IPS-NIHi11 (cell line): Measurements from ENCODE around the gene LIMS4.
"Not testable (repeated sequence)": the region's sequence is repeated elsewhere in the genome, so short reads cannot be mapped to it uniquely, and the experiment has no call there.

Source experiments
- DNase-seq: peaks from one replicate; pipeline ENCODE4 v3.0.0; 2012; ENCODE audit warnings: mixed read lengths, low spot score

The LIMS4 gene, protein sequence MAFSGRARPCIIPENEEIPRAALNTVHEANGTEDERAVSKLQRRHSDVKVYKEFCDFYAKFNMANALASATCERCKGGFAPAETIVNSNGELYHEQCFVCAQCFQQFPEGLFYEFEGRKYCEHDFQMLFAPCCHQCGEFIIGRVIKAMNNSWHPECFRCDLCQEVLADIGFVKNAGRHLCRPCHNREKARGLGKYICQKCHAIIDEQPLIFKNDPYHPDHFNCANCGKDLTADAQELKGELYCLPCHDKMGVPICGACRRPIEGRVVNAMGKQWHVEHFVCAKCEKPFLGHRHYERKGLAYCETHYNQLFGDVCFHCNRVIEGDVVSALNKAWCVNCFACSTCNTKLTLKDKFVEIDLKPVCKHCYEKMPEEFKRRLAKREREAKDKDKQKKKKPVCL

DNA sequence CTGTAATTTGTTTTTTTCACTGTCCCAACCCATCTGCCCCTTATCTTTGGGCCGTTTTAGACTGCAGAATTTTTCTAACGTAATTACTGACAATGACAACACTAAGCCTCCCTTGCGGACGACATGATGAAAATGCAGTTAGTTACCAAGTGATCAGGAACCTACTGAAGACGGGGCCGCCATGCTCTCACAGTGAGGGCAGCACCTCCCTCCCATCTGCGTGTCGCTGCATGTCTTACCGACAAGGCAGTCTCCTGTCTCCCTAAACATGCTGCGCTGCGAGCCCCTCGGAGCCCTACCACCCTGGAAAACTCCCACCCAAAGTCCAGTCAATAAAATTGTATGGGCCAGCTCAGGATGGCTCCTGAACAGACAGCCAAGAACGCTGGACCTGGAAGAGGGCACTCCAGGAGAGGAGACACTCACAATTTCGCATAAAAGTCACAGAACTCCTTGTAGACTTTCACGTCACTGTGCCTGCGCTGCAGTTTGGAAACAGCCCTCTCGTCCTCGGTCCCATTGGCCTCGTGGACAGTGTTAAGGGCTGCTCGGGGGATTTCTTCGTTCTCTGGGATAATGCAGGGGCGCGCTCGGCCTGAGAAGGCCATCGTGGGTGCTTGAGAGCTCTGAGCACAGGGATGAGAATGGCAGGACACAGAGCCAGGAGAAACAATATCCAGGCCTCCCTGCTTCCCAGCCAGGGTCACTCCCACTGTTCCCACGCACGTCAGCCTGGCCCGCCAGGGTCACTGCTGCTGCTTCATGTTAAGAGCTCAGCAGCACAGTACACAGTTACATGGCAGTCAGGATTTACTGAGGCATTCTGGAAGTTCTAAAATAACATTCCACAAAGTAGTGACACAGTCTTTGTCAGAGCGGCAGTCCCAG lies at the start of gene LIMS4:
LIMS4 (minus strand) TSS at position 646 of the 888 bp plus-strand sequence; CDS start at position 608, 38 bp downstream.
- not testable (repeated sequence) for DNase-seq

DNA sequence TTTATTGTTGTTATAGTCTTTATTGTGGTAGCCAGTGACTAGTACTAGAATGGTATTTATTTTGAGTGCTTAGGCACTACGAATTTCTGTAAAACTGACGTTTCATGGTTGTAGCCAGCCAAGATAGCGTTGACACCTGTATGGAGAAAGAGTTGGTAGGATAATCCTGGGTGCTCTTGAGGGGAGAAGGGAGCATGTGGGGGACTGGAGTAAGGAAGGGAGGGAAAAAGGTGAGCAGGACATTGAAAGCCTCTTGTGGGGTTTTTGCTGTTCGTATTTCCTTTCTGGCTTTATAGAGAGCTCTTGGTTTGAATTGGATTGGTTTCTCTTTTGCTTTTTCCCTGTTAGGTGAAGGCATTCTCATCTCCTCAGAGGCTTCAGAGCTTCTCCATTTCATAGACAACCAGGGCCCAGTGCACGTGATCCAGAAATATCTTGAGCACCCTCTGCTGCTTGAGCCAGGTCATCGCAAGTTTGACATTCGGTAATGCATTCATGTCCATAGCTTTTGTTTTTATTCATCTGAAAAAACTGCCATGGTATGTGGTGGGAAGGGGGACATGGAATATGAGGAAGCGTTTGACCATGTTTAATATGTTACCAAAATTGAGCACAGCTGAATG lies 27.2 kb upstream of the LIMS4 start:
- not testable (repeated sequence) for DNase-seq

DNA sequence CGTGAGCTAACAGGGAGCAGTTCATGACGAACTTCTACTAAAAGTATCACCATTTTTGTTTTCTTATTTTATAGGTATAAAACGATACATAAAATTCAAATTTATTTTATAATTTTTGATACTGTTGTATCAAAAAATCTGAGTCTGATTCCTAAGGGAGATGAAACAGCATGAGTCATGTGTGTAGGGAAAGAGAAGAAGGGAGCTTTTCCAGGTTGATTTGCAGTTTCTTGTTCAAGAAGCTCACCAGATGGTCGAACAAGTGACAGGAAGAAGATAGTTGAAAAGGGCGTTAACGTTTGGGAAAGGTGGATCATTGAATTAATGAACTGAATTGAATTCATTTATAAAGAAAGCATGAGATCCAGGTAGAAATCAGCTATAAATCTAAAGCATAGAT lies 23.4 kb upstream of the LIMS4 start:
- not testable (repeated sequence) for DNase-seq

DNA sequence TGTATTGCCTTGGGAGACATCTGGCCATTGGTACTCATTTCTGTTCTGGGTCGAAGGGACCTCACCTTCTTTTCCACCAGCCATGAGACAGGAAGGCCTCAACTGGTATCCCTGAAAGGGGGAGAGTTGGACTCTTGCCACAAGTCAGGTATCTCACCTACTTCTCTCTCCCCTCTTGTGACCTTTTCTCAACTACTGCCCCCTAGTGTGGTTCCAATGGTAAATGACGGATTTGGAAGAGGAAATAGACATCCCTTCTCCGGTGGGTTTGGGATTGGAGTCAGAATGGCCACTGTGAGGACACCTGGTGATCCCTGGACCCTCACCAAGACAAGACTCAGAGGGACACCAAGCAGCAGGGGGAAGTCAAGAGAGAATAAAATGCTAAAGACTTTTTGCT lies 21.9 kb upstream of the LIMS4 start:
- not testable (repeated sequence) for DNase-seq

DNA sequence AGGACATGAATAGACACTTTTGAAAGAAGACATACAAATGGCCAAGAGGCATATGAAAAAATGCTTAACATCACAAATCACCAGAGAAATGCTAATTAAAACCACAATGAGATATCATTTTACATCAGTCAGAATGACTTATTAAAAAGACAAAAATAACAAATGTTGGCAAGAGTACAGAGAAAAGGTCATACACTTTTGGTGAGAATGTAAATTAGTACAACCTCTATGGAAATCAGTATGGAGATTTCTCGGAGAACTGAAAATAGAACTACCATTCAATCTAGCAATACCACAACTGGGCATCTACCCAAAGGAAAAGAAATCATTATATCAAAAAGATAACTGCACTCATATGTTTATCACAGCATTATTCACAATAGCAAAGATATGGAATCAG lies 16.4 kb upstream of the LIMS4 start:
- DNase-seq: not testable (repeated sequence)

- not testable (repeated sequence) for DNase-seq
Observed at GRCh38 chr2:110482697-110483096, 10.1 kb upstream of the LIMS4 start.

DNA sequence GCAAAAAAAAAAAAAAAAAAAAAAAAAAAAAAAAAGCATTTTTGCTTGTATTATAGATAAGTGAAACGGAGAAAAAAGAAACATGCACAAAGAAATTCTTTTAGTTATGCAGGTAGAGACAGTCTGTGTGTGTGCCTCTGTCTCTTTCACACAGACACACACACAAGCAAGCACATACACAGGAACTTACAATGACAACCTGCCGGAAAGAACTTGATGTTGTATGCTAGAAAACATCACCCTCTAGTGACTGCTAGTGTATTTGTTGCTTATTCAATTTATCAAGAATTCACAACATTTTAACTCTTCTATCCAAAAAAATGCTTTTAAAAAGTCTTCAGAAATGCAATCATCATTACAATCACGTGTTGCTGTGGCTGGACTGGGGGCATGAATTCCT lies 8.6 kb upstream of the LIMS4 start:
- not testable (repeated sequence) for DNase-seq

- DNase-seq: not testable (repeated sequence)
Observed at GRCh38 chr2:110480084-110480483, 7.5 kb upstream of the LIMS4 start.

- not testable (repeated sequence) for DNase-seq
Observed at GRCh38 chr2:110477370-110477769, 4.8 kb upstream of the LIMS4 start.

- not testable (repeated sequence) for DNase-seq
Observed at GRCh38 chr2:110476952-110477351, 4.3 kb upstream of the LIMS4 start.

DNA sequence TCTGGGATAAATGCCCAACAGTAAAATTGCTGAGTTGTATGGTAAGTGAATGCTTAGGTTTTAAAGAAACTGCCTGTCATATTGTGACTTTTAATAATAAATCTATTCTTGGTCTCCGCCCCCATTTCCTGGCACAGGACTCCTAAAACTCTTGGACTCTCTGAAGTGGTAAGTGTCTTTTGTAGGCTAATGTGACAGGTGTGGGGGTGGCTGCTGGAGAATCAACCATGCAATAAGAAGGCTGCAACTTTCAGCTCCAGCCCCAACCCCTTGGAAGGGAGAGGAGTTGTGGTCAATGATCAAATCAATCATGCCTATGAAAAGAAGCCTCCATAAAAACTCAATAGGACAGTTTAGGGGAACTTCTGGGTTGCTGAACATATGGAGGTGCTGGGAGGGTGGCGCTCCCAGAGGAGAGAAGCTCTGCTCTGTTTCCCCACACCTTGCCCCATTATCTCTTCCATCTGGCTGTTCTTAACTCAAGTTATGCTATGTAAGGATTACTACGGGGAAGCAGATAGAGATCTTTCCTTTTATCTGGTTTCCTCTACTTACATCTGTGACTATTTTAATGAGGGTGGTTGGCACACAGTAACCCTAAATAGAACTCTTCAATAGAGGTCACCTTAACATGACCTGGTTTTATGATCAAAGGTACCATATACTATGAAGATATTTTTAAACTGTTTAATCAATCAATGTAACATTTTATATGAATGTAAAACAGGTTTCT lies 3.2 kb upstream of the LIMS4 start:
- not testable (repeated sequence) for DNase-seq

DNA sequence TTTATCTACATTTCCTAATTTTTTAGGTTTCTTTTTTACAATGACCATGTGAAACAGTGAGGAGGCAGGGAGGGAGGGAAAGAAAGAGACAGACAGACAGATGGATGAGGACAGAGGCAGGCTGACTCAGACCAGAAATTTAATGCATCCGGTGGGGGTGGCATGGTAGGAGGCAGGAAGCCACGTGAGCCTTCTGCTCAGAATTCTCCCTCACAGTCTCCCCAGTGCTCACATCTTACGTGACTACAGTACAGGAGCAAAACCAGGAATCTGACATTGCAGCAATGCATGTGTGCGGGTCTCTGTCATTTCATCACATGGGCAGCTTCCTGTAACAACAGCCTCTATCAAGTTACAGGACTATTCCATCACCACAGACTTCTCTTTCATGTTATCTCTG lies 2.3 kb upstream of the LIMS4 start:
- DNase-seq: not testable (repeated sequence)

- not testable (repeated sequence) for DNase-seq
Observed at GRCh38 chr2:110473059-110473358, 393 bp upstream of the LIMS4 start.

DNA sequence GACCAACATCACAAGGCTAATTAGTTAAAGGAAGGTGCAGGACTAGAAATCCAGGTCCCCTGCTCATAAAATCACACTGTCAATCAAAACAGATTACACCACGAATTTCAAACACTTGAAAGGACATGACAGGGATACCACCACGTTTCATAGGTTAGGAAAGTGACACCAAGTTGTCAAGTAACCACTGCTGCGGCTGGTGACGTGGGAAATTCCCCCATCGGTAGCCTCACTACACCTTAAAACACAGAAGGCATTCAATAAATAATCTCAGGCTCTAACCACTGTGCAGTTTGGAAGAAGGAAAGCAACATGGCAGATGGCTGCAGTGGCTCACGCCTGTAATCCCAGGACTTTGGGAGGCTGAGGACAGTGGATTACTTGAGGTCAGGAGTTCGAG lies 3.7 kb downstream of the LIMS4 start:
- DNase-seq: not testable (repeated sequence)

DNA sequence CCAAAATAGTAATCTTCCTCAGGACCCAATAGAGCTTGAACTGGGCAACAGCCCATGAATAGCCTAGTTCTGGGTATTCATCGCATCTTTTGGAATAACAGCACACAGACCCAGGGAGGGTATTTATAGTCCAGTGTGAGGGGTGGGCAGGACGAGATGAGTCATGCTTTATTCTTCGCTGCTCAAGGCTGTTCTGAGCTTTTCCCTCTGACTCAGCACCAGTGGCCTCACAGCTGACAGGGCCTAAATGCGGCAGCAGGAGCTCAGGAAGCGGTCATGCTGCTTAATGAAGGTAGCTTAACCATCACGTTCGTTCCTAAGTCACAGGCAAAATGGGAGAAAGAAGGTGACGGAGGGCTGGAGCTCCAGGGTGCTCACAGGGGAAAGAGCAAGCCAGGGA lies 7.3 kb downstream of the LIMS4 start:
- not testable (repeated sequence) for DNase-seq

- not testable (repeated sequence) for DNase-seq
Observed at GRCh38 chr2:110462458-110462857, 10.2 kb downstream of the LIMS4 start.

GRCh38 chr2:110460318-110460717 lies 12.3 kb downstream of the LIMS4 start:
- DNase-seq: not testable (repeated sequence)

DNA sequence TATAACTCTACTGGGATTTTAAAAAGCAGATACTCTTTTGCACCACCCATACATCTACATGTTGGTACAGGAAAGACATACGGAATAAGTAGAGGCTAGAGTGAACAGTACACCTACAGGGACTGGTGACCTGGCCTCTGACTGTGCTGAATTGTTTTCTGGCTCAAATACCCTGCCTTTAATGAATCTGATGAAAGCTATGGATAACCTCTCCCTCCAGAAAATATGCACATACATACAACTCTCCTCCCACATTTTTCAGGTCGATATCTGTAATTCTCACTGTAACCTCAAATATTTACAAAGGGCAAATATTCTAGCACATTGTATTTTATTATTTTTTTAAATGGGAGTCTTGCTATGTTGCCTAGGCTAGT lies 15.4 kb downstream of the LIMS4 start:
- not testable (repeated sequence) for DNase-seq

GRCh38 chr2:110456291-110457213 lies 16.1 kb downstream of the LIMS4 start:
- not testable (repeated sequence) for DNase-seq

- DNase-seq: not testable (repeated sequence)
Observed at GRCh38 chr2:110455080-110455670, 17.4 kb downstream of the LIMS4 start.
